Activated CD4-positive, alpha-beta T cell treated with anti-CD3 and anti-CD28 coated beads, Interleukin-2, amount 50 U/mL, for 24 hours (primary cell): ENCODE measurements around the gene VANGL1.

ENCODE experiments used
- DNase-seq, 2 donors: peaks; one replicate each; pipeline ENCODE4 v3.0.0-alpha.2; 2020; ENCODE audit warnings: low read depth in 1 of 2, low spot score in 1 of 2

Gene VANGL1

DNA sequence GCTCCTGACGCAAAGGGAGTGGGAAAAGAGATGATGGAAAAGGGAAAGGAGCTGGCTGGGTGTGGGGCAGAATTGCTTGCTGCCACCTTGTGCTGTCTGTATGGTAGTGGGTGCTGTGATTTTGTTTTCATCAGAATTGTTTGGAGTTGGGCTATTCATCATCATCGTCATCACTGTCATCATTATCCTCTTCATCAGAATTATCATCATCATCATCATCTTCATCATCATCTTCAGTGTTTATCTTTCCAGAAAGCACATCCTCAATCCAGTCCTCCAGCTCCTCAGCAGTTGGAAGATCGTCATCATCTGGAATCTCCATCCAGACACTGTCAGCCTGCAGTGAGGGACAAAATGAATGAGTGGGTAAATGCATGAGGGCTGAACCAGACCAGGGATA lies 59.3 kb downstream of the VANGL1 start:
- DNase-seq, result no peak

DNA sequence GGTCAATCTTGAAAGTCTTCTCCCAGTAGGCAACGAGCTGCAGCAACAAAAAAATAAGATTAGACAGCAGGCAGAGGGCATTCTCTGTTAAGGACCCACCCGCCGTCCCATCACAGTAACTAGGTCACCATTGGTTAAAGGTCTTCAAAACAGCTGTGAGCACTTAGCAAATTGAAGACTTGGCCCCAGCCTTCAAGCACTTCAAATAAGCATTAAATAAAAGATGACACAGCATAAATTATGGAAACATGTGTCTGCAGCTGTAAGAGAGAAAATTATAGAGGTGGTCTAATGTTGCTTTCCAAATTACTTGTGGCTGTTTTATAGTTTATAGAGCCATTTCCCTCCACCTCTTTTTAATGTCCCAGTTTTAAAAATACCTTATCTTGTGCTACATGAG lies 61.2 kb downstream of the VANGL1 start:
- DNase-seq, result no peak

DNA sequence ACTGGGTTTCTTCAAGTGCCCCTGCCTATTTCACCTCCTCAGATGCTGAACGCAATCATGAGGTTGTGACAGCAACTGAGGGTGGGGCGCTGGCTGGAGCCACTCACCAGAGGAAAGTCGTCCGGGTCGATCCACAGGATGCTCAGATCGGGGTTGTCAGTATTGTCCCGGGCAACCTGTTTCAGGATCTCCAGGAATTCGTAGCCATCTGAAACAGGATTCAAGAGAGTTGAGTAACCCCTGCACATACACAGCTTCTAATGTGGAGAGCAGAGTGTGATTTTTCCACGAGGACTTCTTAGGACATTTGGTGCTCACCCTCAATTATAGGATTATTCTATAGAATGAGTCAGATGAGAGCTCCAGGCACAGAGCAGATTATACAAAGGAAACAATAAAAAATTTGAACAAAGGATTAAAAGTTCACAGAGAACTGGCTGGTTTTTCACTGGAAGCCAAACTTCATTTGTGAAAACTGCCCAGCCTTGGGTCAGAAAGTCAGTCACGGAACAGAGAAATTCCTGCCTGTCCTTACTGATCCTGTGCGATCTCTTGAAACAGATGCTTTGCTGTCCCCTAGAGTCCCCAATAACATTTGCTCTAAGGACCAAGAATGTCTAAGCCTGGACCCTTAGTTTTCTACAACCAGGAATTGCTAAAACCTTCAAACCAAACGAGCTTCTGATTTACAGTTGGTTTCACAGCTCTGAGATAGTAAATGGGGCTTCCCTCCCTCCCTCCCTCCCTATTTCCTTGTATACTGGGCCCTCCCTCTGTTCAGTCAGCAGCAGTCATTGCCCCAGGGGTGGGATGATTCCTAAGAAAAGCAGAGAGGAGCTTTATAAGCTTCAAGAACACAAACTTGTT lies 63.5 kb downstream of the VANGL1 start:
- no peak for DNase-seq

DNA sequence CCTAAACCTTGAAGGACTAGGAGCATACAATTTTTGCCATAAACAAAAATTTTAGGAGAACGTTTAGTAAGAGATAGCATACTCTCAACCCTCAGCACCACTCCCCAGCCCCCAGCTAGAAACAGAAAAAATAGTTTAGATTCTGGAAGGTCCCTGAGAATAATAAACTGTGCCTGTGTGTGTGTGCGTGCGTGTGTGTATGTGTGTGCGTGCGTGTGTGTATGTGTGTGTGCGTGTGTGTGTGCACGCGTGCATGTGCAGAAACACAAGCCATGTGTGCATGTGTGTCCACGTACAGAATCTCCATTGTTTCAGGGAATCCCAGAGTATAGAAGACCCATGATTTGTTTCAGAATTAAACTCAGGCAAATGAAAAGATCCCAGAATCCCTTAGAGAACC lies 64.2 kb downstream of the VANGL1 start:
- DNase-seq, result no peak

DNA sequence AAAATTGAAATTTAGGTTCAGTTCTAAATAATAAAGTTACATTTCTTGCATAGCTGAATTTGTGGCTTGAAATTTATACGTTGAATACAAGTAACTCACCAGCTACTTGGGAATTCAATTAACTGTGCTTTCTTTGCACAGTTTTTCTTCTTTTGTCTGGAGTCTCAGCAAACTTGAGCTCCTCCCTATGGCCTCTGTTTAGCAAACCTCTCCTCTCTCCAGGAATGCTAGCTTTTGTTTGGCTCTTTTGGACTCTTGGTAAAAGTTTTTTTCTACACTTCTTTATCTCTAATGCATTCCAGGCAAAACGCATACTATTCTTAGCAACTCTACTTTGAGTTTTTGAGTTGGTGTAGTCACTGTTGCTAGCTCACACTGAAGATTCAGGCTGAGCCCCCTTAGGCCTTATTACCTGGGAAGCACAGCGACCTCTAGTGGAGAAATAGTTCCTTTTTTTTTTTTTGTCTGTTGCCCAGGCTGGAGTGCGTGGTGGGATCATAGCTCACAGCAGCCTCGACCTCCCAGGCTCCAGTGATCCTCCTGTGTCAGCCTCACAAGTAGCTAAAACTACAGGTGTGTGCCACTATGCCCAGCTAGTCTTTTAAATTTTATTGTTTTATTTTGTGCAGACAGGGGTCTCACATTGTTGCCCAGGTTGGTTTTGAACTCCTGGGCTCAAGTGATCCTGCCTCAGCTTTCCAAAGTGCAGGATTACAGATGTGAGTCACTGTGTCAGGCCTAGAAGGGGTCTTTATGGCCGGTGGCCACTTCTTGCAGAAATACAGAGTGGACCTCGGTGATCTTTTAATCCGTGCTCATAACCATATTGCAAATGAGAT lies 65.0 kb downstream of the VANGL1 start:
- DNase-seq, result no peak

DNA sequence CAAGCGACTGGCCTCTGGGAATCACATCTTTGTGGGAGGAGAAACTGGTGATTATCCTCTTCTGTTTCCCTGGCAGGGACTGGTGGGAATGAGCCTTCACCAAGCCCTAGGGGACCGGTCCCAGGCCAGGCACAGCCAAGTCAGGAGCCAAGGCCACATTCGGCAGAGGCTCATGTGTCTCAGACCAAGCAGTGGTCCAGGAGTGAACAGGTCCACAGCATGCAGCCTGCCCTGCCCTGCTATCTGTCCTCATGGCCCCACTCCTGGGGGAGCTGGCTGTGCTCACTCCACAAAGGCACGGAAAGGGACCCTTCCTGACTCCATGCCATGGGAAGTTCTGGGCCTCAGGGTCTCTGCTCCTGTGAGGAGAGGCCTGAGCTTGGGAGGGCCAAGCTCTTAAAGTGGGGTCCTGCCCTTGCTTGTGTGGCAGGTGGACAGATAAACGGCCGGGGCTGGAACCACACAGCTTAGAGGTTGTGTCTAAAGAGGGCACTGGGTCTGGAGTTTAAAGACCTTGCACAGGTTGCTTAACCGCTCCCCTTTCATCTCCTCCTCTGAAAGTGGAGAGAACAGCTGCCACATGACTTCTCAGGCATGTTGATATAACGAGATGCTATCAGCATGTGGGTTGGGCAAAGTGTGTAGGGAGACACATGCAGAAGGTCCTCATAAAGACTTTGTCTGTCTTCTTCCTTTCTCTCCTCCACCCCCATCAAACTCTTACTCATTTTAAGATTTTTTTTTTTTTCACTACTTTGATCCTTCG lies 69.3 kb downstream of the VANGL1 start:
- no peak for DNase-seq

DNA sequence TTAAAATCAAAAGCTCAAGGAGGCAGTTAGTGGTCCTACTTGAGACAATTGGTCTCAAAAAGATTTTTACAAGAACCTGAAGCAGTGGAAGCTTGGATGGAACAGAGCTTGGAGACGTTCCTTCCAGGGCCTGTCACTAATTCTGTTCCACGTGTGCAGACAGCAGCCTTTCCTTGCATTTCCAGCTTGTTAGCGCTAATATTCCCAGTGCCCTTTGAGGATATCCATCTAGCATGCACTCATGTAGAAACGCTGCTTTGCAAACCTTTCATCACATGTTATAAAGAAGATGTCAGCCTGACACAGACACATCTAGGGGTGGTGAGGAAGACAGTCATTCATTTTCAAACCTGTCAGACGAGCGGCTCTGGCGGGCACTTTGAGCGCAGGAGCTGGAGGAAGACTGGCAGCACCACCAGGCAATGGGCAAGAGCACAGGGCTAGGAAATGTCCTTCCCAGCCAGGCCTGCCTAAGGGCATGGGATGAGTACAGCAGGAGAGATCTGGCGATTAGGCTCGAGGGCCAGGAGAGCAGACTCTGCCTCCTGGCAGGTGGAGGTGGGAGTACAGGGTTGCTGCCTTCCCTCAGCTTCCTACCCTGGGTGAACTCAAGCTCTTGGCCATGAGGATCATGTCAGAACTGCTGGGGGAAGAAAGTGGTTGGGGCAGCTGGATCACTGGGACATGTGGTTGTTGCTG lies 71.3 kb downstream of the VANGL1 start:
- no peak for DNase-seq

DNA sequence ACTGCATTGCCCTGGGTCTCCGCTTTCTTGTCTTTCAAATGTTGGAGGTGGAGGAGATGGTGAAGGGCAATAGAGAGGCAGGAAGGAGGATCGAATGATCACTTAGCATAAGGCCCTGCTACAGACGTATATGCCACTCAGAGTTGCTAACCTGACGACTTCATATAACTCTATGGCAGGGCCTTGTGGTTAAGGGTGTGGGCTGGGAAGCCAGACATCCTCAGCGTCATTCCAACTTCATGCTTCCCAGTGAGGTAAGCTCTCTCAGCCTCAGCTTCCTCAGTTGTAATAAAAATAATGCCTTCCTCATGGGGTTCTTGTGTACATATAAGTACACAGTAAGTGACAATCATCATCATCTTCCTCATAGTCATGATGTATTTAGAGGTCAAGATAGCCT lies 72.1 kb downstream of the VANGL1 start:
- DNase-seq, result no peak

DNA sequence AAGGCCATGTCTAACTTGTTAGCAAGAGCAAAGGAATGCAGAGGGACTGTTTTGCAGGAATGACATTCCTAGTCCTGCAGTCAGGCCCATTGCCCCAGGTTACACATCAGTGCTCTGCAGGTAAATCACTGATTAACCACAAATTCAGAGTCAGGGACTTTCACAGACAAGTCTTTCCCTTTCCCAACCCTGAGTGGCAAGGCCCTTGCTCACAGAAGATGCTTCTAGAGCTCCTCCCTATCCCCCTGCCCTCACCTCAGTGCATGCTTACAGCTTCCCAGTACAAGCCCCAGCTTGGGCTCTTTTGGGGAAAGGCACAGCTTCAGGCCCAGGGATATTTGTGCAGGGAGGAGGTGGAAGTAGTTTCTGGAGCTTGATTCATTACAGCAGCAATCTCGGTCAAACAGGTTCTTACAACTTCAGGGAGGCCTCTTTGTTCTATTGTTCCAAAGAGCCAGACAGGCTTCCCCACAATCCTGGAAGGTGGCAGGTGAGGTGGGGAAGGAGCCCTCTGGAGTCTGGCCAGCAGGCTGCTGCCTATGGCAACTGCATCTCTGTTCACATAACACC lies 72.9 kb downstream of the VANGL1 start:
- no peak for DNase-seq

DNA sequence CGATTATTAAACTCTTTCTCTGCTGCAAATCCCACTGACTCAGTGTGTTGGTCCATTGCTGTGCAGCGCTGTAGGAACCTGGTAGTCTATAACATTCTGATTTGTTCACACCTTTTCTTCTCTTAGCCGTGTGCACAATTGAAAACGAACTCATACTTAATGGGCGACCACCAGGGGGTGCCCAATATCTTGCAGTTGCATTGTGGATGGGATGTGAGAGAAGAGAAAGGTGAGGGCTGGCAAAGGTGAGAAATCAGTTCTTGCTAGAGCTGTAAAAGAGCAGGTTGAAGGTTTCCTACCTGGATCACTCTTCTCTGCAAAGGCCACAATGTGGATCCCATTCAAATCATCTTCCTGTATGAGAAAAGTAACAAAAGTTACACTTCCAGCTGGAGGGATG lies 75.8 kb downstream of the VANGL1 start:
- DNase-seq, result no peak

DNA sequence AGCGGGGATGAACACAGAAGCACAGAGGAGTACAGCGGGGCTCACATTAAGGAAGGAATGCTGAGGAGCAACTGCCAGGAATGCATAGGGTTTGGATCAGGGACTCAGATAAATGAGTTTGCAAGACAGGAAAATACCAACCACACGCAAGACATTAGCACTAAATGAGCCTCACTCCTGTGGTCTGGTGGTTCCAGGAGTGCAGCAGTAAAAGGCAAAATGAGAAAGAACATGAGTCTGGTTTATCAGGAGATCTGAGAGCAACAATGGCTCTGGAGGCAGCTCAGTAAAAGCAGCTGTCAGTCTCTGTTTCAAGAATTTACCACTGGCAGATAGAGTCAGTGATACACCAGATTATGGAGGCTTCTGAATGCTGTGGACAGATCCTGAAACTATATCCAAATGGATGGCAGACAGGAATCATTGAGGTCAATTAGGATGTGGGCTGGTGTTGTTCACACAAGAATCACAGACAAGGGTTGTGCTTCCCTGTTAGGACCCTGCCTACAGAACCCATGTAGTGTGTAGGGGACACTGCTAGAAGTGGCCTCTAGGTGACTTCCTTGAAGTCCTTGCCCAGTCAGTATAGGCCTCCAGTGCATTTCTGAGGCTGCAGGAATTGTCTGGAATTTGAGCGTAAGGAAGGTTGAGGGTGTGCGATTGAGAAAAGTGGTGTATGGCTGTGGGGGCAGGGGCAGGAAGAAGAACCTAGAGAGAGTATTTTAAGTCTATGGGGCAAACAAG lies 76.4 kb downstream of the VANGL1 start:
- no peak for DNase-seq

DNA sequence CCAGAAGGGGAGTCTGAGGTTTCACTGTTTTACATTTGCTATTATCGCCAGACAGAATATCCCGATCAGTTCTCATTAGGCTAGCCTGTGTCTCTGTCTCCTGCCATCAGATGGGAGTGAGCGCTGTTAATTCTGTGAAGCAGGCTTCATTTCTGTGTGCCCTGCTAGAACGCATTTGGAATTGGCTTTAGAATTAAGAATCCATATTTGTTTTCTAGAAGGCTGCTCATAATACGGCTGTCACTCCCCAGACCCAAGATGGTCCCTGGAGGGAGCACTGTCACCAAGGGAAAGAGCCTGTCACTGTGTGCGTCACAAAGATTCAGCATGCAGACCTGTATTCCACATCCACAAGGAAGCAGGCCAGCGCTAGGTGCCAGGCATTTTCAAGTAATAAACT lies 77.5 kb downstream of the VANGL1 start:
- DNase-seq, result no peak

DNA sequence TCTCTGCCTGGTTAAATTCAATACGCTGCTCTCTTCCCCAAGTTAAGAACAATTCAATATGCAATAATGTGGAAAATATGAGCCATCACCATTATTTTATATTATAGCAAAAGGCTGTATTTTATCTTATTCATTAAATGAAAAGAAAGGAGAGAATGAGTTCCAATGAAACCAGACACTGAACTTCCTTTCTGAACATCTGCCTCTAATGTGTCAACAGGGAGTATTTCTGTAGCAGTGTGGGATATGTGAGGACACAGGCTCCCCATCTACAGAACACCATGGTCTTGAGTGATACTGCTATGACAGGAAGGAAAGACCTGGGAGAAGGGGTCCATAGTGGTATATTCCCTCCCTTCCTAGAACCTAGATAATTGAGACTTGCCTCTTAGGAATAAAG lies 80.5 kb downstream of the VANGL1 start:
- no peak for DNase-seq

DNA sequence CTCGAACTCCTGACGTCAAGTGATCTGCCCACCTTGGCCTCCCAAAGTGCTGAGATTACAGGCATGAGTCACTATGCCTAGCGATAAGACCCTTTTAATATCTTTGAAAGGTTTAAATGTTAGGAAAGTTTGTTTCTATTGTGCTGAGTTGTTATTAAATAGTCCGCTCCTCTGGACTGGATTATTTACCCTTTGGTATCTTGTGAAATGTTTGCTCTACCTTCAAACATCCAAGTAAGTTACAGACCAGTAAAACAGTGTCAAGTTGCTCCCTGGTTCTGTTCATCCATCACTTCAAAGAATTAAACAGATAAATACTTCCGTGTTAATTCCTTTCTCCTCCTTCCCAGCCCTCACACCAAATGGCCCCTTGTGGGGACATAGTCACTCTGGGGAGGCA lies 82.0 kb downstream of the VANGL1 start:
- DNase-seq, result no peak

DNA sequence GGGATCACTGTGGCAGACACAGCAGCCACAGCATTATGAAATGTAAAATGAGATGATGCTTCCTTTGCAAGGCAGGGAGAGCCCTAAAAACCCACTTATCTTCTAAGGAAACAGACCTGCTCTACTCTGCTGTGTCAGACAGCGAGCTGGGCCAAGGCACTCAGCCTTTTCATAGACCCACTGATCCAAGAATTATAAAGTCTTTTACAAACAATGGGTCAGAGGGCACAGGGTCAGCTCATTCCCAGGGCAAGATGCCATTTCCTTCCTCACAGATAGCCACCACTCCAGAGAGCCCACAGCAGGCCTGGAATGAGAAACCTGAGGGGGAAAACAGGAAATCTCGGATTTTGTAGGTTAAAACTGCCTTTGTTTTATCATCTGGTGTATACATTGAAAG lies 83.8 kb downstream of the VANGL1 start:
- no peak for DNase-seq

DNA sequence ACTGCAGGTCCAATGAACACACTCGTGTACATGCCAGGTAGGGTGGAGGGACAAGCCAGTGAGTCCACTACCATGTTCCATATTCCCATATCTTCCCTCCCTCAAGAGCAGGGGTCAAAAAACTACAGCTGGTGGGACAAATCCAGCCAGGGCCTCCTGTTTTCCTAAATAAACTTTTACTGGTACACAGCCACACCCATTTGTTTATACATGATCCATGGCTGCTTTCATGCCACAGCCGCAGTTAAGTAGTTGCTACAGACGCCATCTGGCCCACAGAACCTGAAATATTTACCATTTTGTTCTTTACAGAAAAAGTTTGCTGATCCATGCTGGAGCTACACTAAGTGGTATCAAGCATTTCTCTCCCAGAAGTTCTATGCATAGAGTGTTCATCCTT lies 84.4 kb downstream of the VANGL1 start:
- DNase-seq, result no peak

DNA sequence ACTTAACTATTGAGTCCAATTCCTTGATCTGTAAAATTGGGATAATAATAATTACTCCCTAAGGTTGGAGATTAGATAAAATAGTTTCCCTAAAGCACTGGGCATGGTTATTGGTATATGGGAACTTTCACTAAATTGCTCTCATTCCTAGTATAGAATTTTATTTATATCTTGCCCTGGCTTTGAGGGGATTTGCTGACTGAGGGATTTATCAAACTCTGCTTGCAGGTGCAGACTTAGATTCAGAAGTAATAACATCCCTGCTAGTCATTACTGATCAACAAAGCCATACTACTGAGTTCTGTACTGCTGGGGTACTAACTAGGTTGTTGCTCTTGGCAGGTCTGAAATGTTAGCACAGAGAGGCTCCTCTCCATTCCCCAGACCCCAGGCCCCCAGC lies 84.8 kb downstream of the VANGL1 start:
- DNase-seq, result no peak

DNA sequence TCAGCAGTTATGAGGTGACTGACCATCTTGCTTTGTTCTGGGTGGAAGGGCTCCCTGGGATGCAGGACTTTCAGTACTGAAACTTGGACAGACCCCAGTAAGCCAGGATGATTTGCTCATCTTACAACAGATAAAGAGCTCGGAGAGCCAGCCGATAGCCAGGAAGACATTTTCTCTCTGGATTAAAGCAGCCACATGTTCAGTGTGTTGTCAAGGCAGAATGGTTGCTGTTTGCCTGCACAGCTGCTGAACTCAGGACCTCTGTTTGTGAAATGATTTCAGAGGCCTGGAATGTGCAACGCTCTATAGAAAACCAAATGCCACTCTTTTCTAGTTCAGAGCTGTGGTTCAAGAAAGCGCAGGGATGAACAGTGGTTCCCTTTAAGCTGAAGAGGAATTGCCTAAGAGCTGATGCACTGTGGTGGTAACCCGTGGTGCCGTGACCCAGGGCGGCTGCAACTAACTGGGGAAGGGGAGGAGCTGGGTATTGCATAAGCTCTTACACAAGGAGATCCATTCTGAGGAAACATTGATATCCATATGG lies 86.0 kb downstream of the VANGL1 start:
- DNase-seq, result no peak

DNA sequence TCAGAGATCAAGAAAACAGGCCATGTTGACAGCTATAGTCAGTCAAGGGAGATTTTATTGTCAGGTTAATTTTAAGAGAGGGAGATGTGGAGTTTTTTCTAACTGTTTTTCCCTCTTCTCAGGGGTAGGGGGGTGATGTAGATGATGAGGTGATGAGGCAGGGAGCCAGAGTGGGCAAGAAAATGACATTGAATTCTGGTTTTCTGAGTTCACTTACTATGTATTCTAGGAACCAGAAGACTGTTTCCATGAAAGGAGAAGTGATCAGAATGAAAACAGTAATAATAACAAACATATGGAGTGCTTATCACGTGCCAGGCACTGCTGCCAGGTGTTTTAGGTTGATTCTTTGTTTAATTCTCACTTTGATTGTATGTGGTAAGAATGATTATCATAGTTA lies 86.6 kb downstream of the VANGL1 start:
- DNase-seq, result no peak

DNA sequence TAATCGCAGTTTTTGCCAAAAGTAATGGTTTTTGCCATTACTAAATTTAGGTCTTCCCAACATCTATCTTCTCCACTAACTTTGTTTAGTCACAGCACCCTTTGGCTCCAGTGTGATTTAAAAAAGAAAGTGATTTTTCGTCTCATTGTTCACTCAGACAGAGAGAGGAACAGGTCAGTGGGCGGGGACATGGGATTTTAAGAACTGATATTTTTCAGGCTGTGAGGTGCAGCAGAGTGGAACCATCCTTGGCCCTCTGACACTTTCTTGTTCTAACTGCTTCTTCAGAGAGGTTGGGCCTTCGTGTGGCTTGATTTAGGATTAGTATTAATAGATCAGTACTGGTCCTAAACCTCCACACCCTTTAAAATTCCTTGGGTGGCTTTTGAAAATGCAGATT lies 88.0 kb downstream of the VANGL1 start:
- no peak for DNase-seq
